Neutrophil (primary cell): ENCODE results near the gene HGD.

Experiments
- H3K27ac ChIP-seq: fragments of 200-600 bp; sonication (generic); 2 replicates; pipeline ENCODE4 v1.5.1; 2016; ENCODE audit warnings: mild to moderate bottlenecking, moderate library complexity
- H3K27me3 ChIP-seq: fragments of 200-600 bp; sonication (generic); 2 replicates; pipeline ENCODE4 v1.6.0; 2016; ENCODE audit warnings: mild to moderate bottlenecking
- H3K36me3 ChIP-seq: fragments of 200-600 bp; sonication (generic); 2 replicates; pipeline ENCODE4 v1.5.1; 2017
- H3K4me1 ChIP-seq, 2 experiments: fragments of 200-600 bp in 1 of 2; sonication (generic) in 1 of 2; 1 replicate in 1 of 2; 2 replicates in 1 of 2; pipeline versions ENCODE4 v1.5.1 to v1.6.1; 2013 to 2016; ENCODE audit warnings: low read depth in 1 of 2, low read length in 1 of 2, mild to moderate bottlenecking in 1 of 2, moderate library complexity in 1 of 2; ENCODE audit not compliant: control insufficient read depth in 1 of 2, insufficient read depth in 1 of 2
- H3K4me3 ChIP-seq, 2 experiments: fragments of 200-600 bp in 1 of 2; sonication (generic) in 1 of 2; 1 replicate in 1 of 2; 2 replicates in 1 of 2; pipeline ENCODE4 v1.5.1; 2013 to 2016; ENCODE audit warnings: low read depth in 1 of 2, low read length in 1 of 2, mild to moderate bottlenecking in 1 of 2, moderate library complexity in 1 of 2
- H3K9me3 ChIP-seq: fragments of 200-600 bp; sonication (generic); 2 replicates; pipeline ENCODE4 v1.5.1; 2016
- TF ChIP-seq, protein P1 (sequence below): fragments of 200-600 bp; sonication (generic); IDR thresholded peaks from 2 replicates; pipeline ENCODE4 v1.5.1; 2016; ENCODE audit warnings: antibody characterized with exemption

HGD gene

DNA sequence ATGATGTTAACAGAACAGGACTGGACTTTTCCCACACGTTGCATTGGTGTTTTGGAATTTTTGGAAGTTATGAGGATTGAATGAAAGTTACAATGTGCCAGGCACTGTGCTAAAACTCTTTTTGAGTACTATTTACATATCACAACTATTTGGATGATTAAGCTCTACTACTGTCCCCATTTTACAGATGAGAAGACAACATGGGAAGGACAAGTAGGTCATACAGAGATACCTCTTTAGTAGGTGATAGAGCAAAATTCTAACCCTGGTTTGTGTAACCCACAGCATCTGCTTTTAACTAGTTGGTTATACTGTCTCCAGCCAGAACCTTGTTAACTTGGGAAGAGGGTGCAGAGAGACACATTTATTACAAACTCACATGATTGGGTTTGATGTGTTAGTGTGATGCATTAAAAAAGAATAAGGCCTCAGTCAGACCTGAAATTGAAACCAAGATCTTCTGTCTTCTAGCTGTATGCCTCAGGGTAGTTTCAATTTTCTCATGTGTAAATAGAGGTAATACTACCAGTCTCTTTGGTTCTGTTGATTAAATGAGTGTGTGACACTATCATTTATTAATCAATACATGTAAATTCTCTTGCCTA lies 84.5 kb downstream of the HGD start:
- Histone ChIP-seq H3K4me3 (no peak overlapping the region), H3K27ac (no peak overlapping the region)

GRCh38 chr3:120596853-120597223 lies 85.2 kb downstream of the HGD start:
- Histone ChIP-seq H3K36me3 (peaks cover 29% of the 10 kb centered on the region), H3K9me3 (no peaks in the 10 kb centered on the region), H3K4me1 (peaks cover 28 to 30% of the 10 kb centered on the region in 2 experiments), H3K27me3 (no peaks in the 10 kb centered on the region), H3K27ac (peak overlapping the region; percentile 75), H3K4me3 (peak overlapping the region; percentile 82 to 86)
- TF ChIP-seq, protein P1, sequence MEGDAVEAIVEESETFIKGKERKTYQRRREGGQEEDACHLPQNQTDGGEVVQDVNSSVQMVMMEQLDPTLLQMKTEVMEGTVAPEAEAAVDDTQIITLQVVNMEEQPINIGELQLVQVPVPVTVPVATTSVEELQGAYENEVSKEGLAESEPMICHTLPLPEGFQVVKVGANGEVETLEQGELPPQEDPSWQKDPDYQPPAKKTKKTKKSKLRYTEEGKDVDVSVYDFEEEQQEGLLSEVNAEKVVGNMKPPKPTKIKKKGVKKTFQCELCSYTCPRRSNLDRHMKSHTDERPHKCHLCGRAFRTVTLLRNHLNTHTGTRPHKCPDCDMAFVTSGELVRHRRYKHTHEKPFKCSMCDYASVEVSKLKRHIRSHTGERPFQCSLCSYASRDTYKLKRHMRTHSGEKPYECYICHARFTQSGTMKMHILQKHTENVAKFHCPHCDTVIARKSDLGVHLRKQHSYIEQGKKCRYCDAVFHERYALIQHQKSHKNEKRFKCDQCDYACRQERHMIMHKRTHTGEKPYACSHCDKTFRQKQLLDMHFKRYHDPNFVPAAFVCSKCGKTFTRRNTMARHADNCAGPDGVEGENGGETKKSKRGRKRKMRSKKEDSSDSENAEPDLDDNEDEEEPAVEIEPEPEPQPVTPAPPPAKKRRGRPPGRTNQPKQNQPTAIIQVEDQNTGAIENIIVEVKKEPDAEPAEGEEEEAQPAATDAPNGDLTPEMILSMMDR = no peak

More for the DNA sequence above, 84.5 kb downstream of the HGD start:
- Histone ChIP-seq H3K4me1 (peaks cover 21 to 27% of the 10 kb centered on the region in 2 experiments), H3K9me3 (no peaks in the 10 kb centered on the region), H3K36me3 (peaks cover 36% of the 10 kb centered on the region), H3K27me3 (no peaks in the 10 kb centered on the region)
- TF ChIP-seq, protein P1 = no peak

GRCh38 chr3:120596116-120596852 lies 85.8 kb downstream of the HGD start, which contains the start of gene NDUFB4:
TSS of gene NDUFB4 (plus strand) at chr3:120596336. CDS start at chr3:120596360, 24 bp downstream.
- TF ChIP-seq, protein P1 = no peak

GRCh38 chr3:120595788-120596115 lies 86.3 kb downstream of the HGD start:
- Histone ChIP-seq H3K4me1 (peaks cover 30% of the 10 kb centered on the region in 2 experiments), H3K27me3 (no peaks in the 10 kb centered on the region), H3K27ac (peak overlapping the region; percentile 75), H3K36me3 (peaks cover 18% of the 10 kb centered on the region), H3K4me3 (peak overlapping the region; percentile 82 to 86), H3K9me3 (no peaks in the 10 kb centered on the region)
- TF ChIP-seq, protein P1 = no peak

More at GRCh38 chr3:120596116-120596852, 85.8 kb downstream of the HGD start, which contains the start of gene NDUFB4:
- Histone ChIP-seq H3K4me1 (peaks cover 30% of the 10 kb centered on the region in 2 experiments), H3K4me3 (peak within 1 kb of the TSS; percentile 82 to 86), H3K9me3 (no peaks in the 10 kb centered on the region), H3K27me3 (no peaks in the 10 kb centered on the region), H3K27ac (peak within 1 kb of the TSS; percentile 75), H3K36me3 (peaks cover 23% of the 10 kb centered on the region)

DNA sequence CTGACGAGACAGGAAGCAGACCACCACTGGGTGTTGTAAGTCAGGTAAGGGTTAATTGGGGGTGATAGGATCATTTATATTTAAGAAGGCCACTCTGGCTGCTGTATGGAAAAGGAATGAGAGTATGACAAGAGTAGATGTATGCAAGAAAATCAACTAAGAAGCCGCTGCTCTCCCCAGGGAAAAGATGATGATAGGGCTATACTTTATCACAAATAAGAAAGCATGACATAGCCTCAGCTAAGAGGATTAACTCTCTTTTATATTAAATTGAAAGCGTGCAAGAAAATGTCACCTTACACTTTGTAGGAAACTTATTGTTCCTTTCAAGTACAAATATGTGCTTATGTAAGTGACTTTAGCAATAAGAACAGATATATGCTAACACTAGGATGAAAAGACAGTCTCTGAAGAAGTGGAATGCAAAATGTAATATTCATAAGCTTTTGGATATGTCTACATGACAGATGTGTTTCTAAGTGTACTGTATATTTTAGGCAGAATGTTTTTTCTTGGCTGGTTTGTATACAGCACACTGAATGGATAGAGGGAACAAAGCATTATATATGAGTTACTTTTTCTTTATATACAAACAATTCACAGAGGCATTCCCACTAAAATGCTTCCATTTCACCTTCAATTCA lies 94.6 kb downstream of the HGD start:
- TF ChIP-seq, protein P1 = no peak
- no peak overlapping the region for H3K27ac ChIP-seq
- H3K27me3 ChIP-seq = no peaks in the 10 kb centered on the region
- no peaks in the 10 kb centered on the region for H3K9me3 ChIP-seq
- no peaks in the 10 kb centered on the region for H3K36me3 ChIP-seq
- no peak overlapping the region for H3K4me3 ChIP-seq
- peaks cover 3 to 8% of the 10 kb centered on the region in 2 experiments for H3K4me1 ChIP-seq
